Keratinocyte (primary cell): Measurements from ENCODE around the gene SNX6. TPM values are rescaled to one million over a fixed set of nuclear protein-coding genes. Genes with fewer than 3 reads are reported as not detected.

Experiments
- DNase-seq: peaks from one replicate; pipeline ENCODE4 v3.0.0-alpha.2; 2011; ENCODE audit warnings: low read depth, missing footprints, low spot score
- FAIRE-seq: peaks from 2 replicates; lab custom pipeline; 2011; peaks lifted over from hg19 to GRCh38; lab: Jason Lieb, UNC
- H2AFZ ChIP-seq: 2 replicates; pipeline ENCODE4 v1.6.0; 2012; ENCODE audit warnings: low read length, control low read depth, inconsistent platforms; ENCODE audit not compliant: control insufficient read depth
- H3K27ac ChIP-seq: 2 replicates; pipeline ENCODE4 v1.5.1; 2011; ENCODE audit warnings: low read length; ENCODE audit not compliant: control insufficient read depth, insufficient read depth
- H3K27me3 ChIP-seq: 3 replicates; pipeline ENCODE4 v1.6.0; 2011; ENCODE audit warnings: low read length; ENCODE audit not compliant: control insufficient read depth, insufficient read depth; ENCODE audit errors: extremely low read depth
- H3K36me3 ChIP-seq, 2 experiments: 2 replicates in 1 of 2; 3 replicates in 1 of 2; pipeline ENCODE4 v1.5.1; 2011; ENCODE audit warnings: low read length in 2 of 2, mild to moderate bottlenecking in 1 of 2; ENCODE audit not compliant: control insufficient read depth in 2 of 2, insufficient read depth in 2 of 2; ENCODE audit errors: extremely low read depth in 1 of 2
- H3K4me1 ChIP-seq: 3 replicates; pipeline ENCODE4 v1.5.1; 2011; ENCODE audit warnings: low read length; ENCODE audit not compliant: control insufficient read depth, insufficient read depth; ENCODE audit errors: extremely low read depth
- H3K4me2 ChIP-seq: 3 replicates; pipeline ENCODE4 v1.6.0; 2011; ENCODE audit warnings: low read depth, low read length; ENCODE audit not compliant: control insufficient read depth, insufficient read depth; ENCODE audit errors: extremely low read depth
- H3K4me3 ChIP-seq, 3 experiments: fragments of 200-600 bp in 1 of 3; sonication (generic) in 1 of 3; 2 replicates in 2 of 3; 3 replicates in 1 of 3; pipeline ENCODE4 v1.5.1; 2011 to 2016; ENCODE audit warnings: low read length in 3 of 3, mild to moderate bottlenecking in 3 of 3, control low read depth in 2 of 3, inconsistent platforms in 1 of 3, low read depth in 1 of 3, mixed read lengths in 1 of 3, mixed run types in 1 of 3, moderate library complexity in 1 of 3; ENCODE audit not compliant: control insufficient read depth in 2 of 3, insufficient read depth in 2 of 3; ENCODE audit errors: extremely low read depth in 1 of 3
- H3K79me2 ChIP-seq: 2 replicates; pipeline ENCODE4 v1.6.0; 2012; ENCODE audit warnings: low read length; ENCODE audit not compliant: control insufficient read depth, insufficient read depth
- H3K9ac ChIP-seq: 3 replicates; pipeline ENCODE4 v1.6.0; 2011; ENCODE audit warnings: low read length; ENCODE audit not compliant: control insufficient read depth, insufficient read depth; ENCODE audit errors: extremely low read depth
- H3K9me1 ChIP-seq: 3 replicates; pipeline ENCODE4 v1.6.0; 2011; ENCODE audit warnings: low read length; ENCODE audit not compliant: control insufficient read depth, insufficient read depth; ENCODE audit errors: extremely low read depth
- H3K9me3 ChIP-seq: 2 replicates; pipeline ENCODE4 v1.5.1; 2012; ENCODE audit warnings: low read depth, low read length; ENCODE audit not compliant: control insufficient read depth
- H4K20me1 ChIP-seq: 3 replicates; pipeline ENCODE4 v1.6.0; 2011; ENCODE audit warnings: low read length; ENCODE audit not compliant: control insufficient read depth, insufficient read depth; ENCODE audit errors: extremely low read depth
- CTCF ChIP-seq, 3 experiments: IDR thresholded peaks in 1 of 3; conservative IDR thresholded peaks in 1 of 3; optimal IDR thresholded peaks in 1 of 3; 2 replicates in 2 of 3; 3 replicates in 1 of 3; pipeline versions ENCODE3 to v1.5.1; 2011; ENCODE audit warnings: low read length in 3 of 3, mild to moderate bottlenecking in 3 of 3, moderate library complexity in 2 of 3, control low read depth in 1 of 3, inconsistent platforms in 1 of 3; ENCODE audit not compliant: insufficient read depth in 2 of 3; ENCODE audit errors: extremely low read depth in 1 of 3
- EZH2 ChIP-seq: IDR thresholded peaks from one replicate; pipeline ENCODE4 v1.6.1; 2012; ENCODE audit warnings: inconsistent platforms, mild to moderate bottlenecking, low read length, moderate library complexity
- dilution Hi-C: fragments of 300-500 bp; cut with MboI; formaldehyde crosslinking; loops from one replicate; pipeline ENCODE4 v1.7.0; 2020; ENCODE audit warnings: low sequenced_read_pairs; ENCODE audit not compliant: extremely low pct_ligation_motif_present
- polyA plus RNA-seq, 5 experiments: library from polyadenylated mRNA; depleted of rRNA in 3 of 5; stranded (reverse) in 3 of 5; stranded (forward) in 1 of 5; unstranded in 1 of 5; fragments of >200 nt; gene quantifications; 1 replicate in 1 of 5; 2 replicates in 3 of 5; 3 replicates in 1 of 5; pipeline versions ENCODE4 v1.2.1 to v1.2.3, GENCODE V29; 2011 to 2012; ENCODE audit warnings: missing spikeins in 2 of 5, low read depth in 1 of 5, low replicate concordance in 1 of 5

SNX6 gene
- polyA plus RNA-seq, 1 donor (not counting 4 experiments of a cell fraction or from before 2014, with no cell fraction given): 137 TPM

DNA sequence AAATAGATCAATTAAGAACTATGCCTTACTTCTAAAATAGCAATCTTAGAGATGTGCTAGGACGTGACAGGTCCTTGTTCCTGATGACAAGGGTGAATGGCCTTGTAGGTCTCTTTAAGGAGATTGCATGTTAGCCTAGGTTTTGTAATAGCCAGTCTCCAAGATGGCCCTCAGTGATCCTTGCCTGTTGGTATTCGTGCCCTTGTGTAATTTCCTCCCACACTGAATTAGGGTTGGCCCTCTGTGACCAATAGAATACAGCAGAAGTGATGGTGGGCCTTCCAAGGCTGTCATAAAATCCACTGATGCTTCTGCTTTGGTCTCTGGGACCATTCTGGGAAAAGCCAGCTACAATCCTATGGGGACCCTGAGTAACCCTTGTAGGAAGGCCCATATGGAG is 38.2 kb upstream of the SNX6 start:
- Histone ChIP-seq H3K27me3 (no peaks in the 10 kb centered on the region), H2AFZ (no peak overlapping the region), H3K79me2 (no peaks in the 10 kb centered on the region), H3K9me1 (no peaks in the 10 kb centered on the region), H3K4me3 (no peak overlapping the region), H3K9ac (no peak overlapping the region), H3K27ac (no peak overlapping the region), H4K20me1 (no peaks in the 10 kb centered on the region), H3K4me2 (no peak overlapping the region), H3K4me1 (peaks cover 9% of the 10 kb centered on the region), H3K36me3 (no peaks in the 10 kb centered on the region), H3K9me3 (no peaks in the 10 kb centered on the region)
- FAIRE-seq (no peak), DNase-seq (no peak)
- dilution Hi-C loops: no loop called here
- TF ChIP-seq EZH2: no peak
- TF ChIP-seq CTCF (optimal IDR thresholded peaks at IDR 0.05 in 1 of 3, IDR thresholded peaks at IDR 0.05 in 1 of 3, conservative IDR thresholded peaks at IDR 0.05 in 1 of 3; ENCODE audit: extremely low read depth in 1 of 3, insufficient read depth in 2 of 3, low read length in 3 of 3): no peak

DNA sequence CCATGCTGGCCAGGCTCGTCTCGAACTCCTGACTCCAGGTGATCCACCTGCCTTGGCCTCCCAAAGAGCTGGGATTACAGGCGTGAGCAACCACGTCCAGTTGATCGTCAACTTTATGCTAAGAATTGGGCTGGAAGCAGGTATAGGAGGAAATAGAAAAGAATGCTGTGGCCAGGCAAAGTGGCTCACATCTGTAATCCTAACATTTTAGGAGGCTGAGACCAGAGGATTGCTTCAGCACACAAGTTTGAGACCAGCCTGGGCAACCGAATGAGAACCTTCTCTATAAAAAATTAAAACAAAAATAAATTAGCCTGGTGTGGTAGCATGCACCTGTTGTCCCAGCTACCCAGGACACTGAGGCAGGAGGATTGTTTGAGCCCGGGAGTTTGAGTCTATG is 37.1 kb upstream of the SNX6 start:
- Histone ChIP-seq H4K20me1 (no peaks in the 10 kb centered on the region), H3K36me3 (no peaks in the 10 kb centered on the region), H3K9ac (no peak overlapping the region), H3K4me2 (no peak overlapping the region), H3K9me1 (no peaks in the 10 kb centered on the region), H3K4me3 (no peak overlapping the region), H3K27ac (no peak overlapping the region), H3K79me2 (no peaks in the 10 kb centered on the region), H3K4me1 (peaks cover 17% of the 10 kb centered on the region), H3K9me3 (no peaks in the 10 kb centered on the region), H3K27me3 (no peaks in the 10 kb centered on the region), H2AFZ (no peak overlapping the region)
- DNase-seq: no peak
- no peak for FAIRE-seq
- TF ChIP-seq CTCF (optimal IDR thresholded peaks at IDR 0.05 in 1 of 3, IDR thresholded peaks at IDR 0.05 in 1 of 3, conservative IDR thresholded peaks at IDR 0.05 in 1 of 3; ENCODE audit: extremely low read depth in 1 of 3, insufficient read depth in 2 of 3, low read length in 3 of 3): no peak
- no peak for TF ChIP-seq EZH2
- dilution Hi-C loops: no loop called here
